GM12878 (cell line): ENCODE results near the gene CCDC32. TPM values are rescaled to one million over a fixed set of nuclear protein-coding genes. Genes with fewer than 3 reads are reported as not detected.

Source experiments
- ATAC-seq: fragments of 200-7000 bp; cut with Tn5 transposase; 3 replicates; pipeline ENCODE4 v1.9.1; 2020; ENCODE audit warnings: mild to moderate bottlenecking, moderate library complexity
- BruUV-seq: library from RNA; stranded (reverse); fragments of 400-500 nt; replicated peaks from 2 replicates; lab custom pipeline; 2021; lab: Mats Ljungman, UMichigan
- CTCF ChIA-PET: fragments of 300-600 bp; sonication (Branson Sonifier 250); formaldehyde crosslinking; extraction: SDS; loops from one replicate; lab custom pipeline; 2021; ENCODE audit warnings: inconsistent platforms; lab: Yijun Ruan, JAX
- POLR2A ChIA-PET: fragments of 350-600 bp; formaldehyde crosslinking; extraction: SDS; loops from one replicate; lab custom pipeline; 2021; ENCODE audit warnings: inconsistent platforms; lab: Charles Lee
- RAD21 ChIA-PET: fragments of 300-600 bp; sonication (Branson Sonifier 250); formaldehyde crosslinking; loops from one replicate; lab custom pipeline; 2023; ENCODE audit warnings: antibody characterized with exemption; ENCODE audit not compliant: unreplicated experiment; lab: Charles Lee
- SMC1A ChIA-PET: fragments of 300-600 bp; sonication (Branson Sonifier 250); formaldehyde crosslinking; loops from one replicate; lab custom pipeline; 2023; ENCODE audit not compliant: unreplicated experiment, uncharacterized antibody; lab: Charles Lee
- DNase-seq: peaks from one replicate; pipeline ENCODE4 v3.0.0-alpha.2; 2011; ENCODE audit warnings: low read depth, low spot score
- FAIRE-seq: peaks from 3 replicates; lab custom pipeline; 2011; peaks lifted over from hg19 to GRCh38; lab: Jason Lieb, UNC
- H2AFZ ChIP-seq: 2 replicates; pipeline ENCODE4 v1.6.0; 2011; ENCODE audit warnings: low read depth, low read length, control low read depth; ENCODE audit not compliant: control insufficient read depth
- H3K27ac ChIP-seq: 2 replicates; pipeline ENCODE4 v1.5.1; 2011; ENCODE audit warnings: control low read depth; ENCODE audit not compliant: control insufficient read depth, insufficient read depth
- H3K27me3 ChIP-seq, 2 experiments: replicated peaks in 1 of 2; 2 replicates each; pipeline versions ENCODE4 v1.6.0 to v1.6.1; 2011; ENCODE audit warnings: low read length in 1 of 2; ENCODE audit not compliant: control insufficient read depth in 2 of 2, insufficient read depth in 2 of 2
- H3K36me3 ChIP-seq, 2 experiments: 2 replicates each; pipeline ENCODE4 v1.5.1; 2011; ENCODE audit warnings: low read length in 1 of 2; ENCODE audit not compliant: control insufficient read depth in 2 of 2, insufficient read depth in 2 of 2
- H3K4me1 ChIP-seq: 2 replicates; pipeline ENCODE4 v1.6.1; 2011; ENCODE audit warnings: mild to moderate bottlenecking, low read length, moderate library complexity, mixed read lengths; ENCODE audit not compliant: control insufficient read depth, insufficient read depth
- H3K4me2 ChIP-seq: 2 replicates; pipeline ENCODE4 v1.6.0; 2011; ENCODE audit warnings: control low read depth; ENCODE audit not compliant: control insufficient read depth, insufficient read depth
- H3K4me3 ChIP-seq: fragments of 200-600 bp; sonication (generic); 2 replicates; pipeline ENCODE4 v1.5.1; 2016
- H3K79me2 ChIP-seq: 2 replicates; pipeline ENCODE4 v1.6.0; 2011; ENCODE audit warnings: low read length; ENCODE audit not compliant: control insufficient read depth, insufficient read depth
- H3K9ac ChIP-seq: 2 replicates; pipeline ENCODE4 v1.8.0; 2011; ENCODE audit warnings: low read length, control low read depth, mixed read lengths; ENCODE audit not compliant: control insufficient read depth, insufficient read depth
- H3K9me3 ChIP-seq: replicated peaks from 3 replicates; pipeline ENCODE4 v1.5.1; 2011; ENCODE audit warnings: mild to moderate bottlenecking, low read length; ENCODE audit not compliant: control insufficient read depth, insufficient read depth
- H4K20me1 ChIP-seq: 2 replicates; pipeline ENCODE4 v1.6.0; 2011; ENCODE audit not compliant: control insufficient read depth, insufficient read depth
- CHD4 ChIP-seq: fragments of 200-600 bp; sonication (generic); IDR thresholded peaks from 2 replicates; pipeline ENCODE4 v1.6.1; 2016; ENCODE audit warnings: mild to moderate bottlenecking
- ETV6 ChIP-seq, 2 experiments: fragments of 450-650 bp in 1 of 2; IDR thresholded peaks in 1 of 2; conservative IDR thresholded peaks in 1 of 2; 2 replicates each; pipeline ENCODE4 v1.6.1; 2014; ENCODE audit warnings: antibody characterized with exemption in 1 of 2, borderline replicate concordance in 1 of 2, low read depth in 1 of 2, mild to moderate bottlenecking in 1 of 2, moderate library complexity in 1 of 2
- HCFC1 ChIP-seq: fragments of 150-350 bp; IDR thresholded peaks from 2 replicates; pipeline ENCODE4 v1.6.1; 2014; ENCODE audit warnings: low read length
- HDAC6 ChIP-seq: fragments of 200-600 bp; sonication (generic); IDR thresholded peaks from one replicate; pipeline ENCODE4 v1.8.0; 2017; ENCODE audit warnings: antibody characterized with exemption; ENCODE audit not compliant: unreplicated experiment
- NRF1 ChIP-seq: conservative IDR thresholded peaks from 2 replicates; pipeline ENCODE4 v1.6.1; 2011; ENCODE audit warnings: mild to moderate bottlenecking, low read depth, low read length, improper control_type of control experiment
- SMAD5 ChIP-seq: IDR thresholded peaks from 2 replicates; pipeline ENCODE4 v1.6.1; 2016; ENCODE audit warnings: antibody characterized with exemption, low read depth
- SUZ12 ChIP-seq: fragments of 200-600 bp; sonication (generic); IDR thresholded peaks from one replicate; pipeline ENCODE4 v1.6.1; 2018; ENCODE audit warnings: antibody characterized with exemption, mild to moderate bottlenecking; ENCODE audit not compliant: unreplicated experiment
- TARDBP ChIP-seq: IDR thresholded peaks from 2 replicates; pipeline ENCODE4 v1.6.1; 2016; ENCODE audit warnings: borderline replicate concordance
- WGBS: methylation state at CpG from one replicate; pipeline ENCODE4 v1.1.6; 2016; ENCODE audit warnings: low lambda C conversion rate; ENCODE audit not compliant: insufficient replicate concordance, insufficient coverage; ENCODE audit errors: missing lambda C conversion rate; 5-methylcytosine and 5-hydroxymethylcytosine counted together
- in situ Hi-C: fragments of 300-500 bp; cut with MboI; formaldehyde crosslinking; loops from 9 replicates; pipeline ENCODE4 v1.14.3; 2018; ENCODE audit warnings: mixed read lengths
- intact Hi-C: fragments of 100-400 bp; cut with micrococcal nuclease; formaldehyde crosslinking; loops from one replicate; pipeline ENCODE4 v1.14.2; 2022; ENCODE audit not compliant: unreplicated experiment
- polyA plus RNA-seq, 11 experiments: library from polyadenylated mRNA; depleted of rRNA in 4 of 11; unstranded in 6 of 11; stranded (reverse) in 5 of 11; fragments of >200 nt; fragmentation: Nextera tagmentation in 4 of 11; fragmentation: Illumina TruSeq in 1 of 11; extraction: Ambion mirVana in 4 of 11; extraction: Trizol in 1 of 11; gene quantifications; 1 replicate in 1 of 11; 2 replicates in 10 of 11; pipeline versions ENCODE4 v1.2.1 to v1.2.3, GENCODE V29; 2011 to 2016; ENCODE audit warnings: inconsistent platforms in 2 of 11, missing spikeins in 2 of 11, low read depth in 1 of 11
- total RNA-seq, 4 experiments: library from RNA; depleted of rRNA in 3 of 4; stranded (reverse); fragments of >200 nt in 3 of 4; fragmentation: Illumina TruSeq in 1 of 4; extraction: Trizol in 1 of 4; gene quantifications; 2 replicates each; pipeline versions ENCODE4 v1.2.1 to v1.2.3, GENCODE V29; 2013 to 2021
- TF ChIP-seq, protein P1 (sequence below): IDR thresholded peaks from 2 replicates; pipeline ENCODE4 v1.6.1; 2012; ENCODE audit warnings: improper control_type of control experiment, low read depth, low read length; ENCODE audit not compliant: insufficient replicate concordance
- TF ChIP-seq, protein P2 (sequence below): fragments of 450-650 bp; IDR thresholded peaks from 2 replicates; pipeline ENCODE4 v1.6.1; 2017; ENCODE audit warnings: borderline replicate concordance
- TF ChIP-seq, protein P3 (sequence below): fragments of 450-650 bp; IDR thresholded peaks from 2 replicates; pipeline ENCODE4 v1.6.1; 2018; ENCODE audit warnings: mild to moderate bottlenecking, low read depth, moderate library complexity; ENCODE audit not compliant: partially characterized antibody

CCDC32 gene
- total and polyA plus RNA-seq, 10 of the 15 experiments (the other 5 are each of a cell fraction or from before 2014, with no cell fraction given) = 30.2 to 74.3 (median 46.5) TPM

- no peak for TF ChIP-seq ETV6 (conservative IDR thresholded peaks at IDR 0.05 in 1 of 2, IDR thresholded peaks at IDR 0.05 in 1 of 2; ENCODE audit: borderline replicate concordance in 1 of 2, low read depth in 1 of 2)
- TF ChIP-seq SMAD5 = no peak
These were observed 36.1 kb upstream of the CCDC32 start (continued) for GRCh38 chr15:40600956-40601355.

GRCh38 chr15:40598672-40599071, 33.8 kb upstream of the CCDC32 start:
- H3K4me2 ChIP-seq = no peak overlapping the region
- no peak overlapping the region for H3K27ac ChIP-seq
- no peak overlapping the region for H3K9ac ChIP-seq
- H3K4me1 ChIP-seq = no peaks in the 10 kb centered on the region; the same call in 1 of the 2 replicates
- no TSS peak for BruUV-seq
- H2AFZ ChIP-seq = no peak overlapping the region
- no peak overlapping the region for H3K4me3 ChIP-seq
- DNase-seq (no peak), FAIRE-seq (no peak), ATAC-seq (no peak)
- H4K20me1 ChIP-seq = no peaks in the 10 kb centered on the region
- peaks cover 0 to 1% of the 10 kb centered on the region in 2 experiments; a peak in 3 of 4 replicates for H3K36me3 ChIP-seq
- in situ Hi-C loops = no loop called here
- ChIA-PET RAD21 (interaction anchor here (0.7 to 2.1 kb wide), 3 partner anchors 9 to 49 kb away, joined by 3 to 10 read pairs (median 5); no protein-coding TSS in a partner anchor), SMC1A (interaction anchor here (0.6 to 2.0 kb wide), 11 partner anchors 9 to 158 kb away, joined by 3 to 12 read pairs (median 4); partner anchors contain the start of gene CCDC32), POLR2A (interaction anchor here (0.5 to 1.0 kb wide), 6 partner anchors 9 to 134 kb away, joined by 3 to 6 read pairs (median 4); partner anchors contain the start of gene RPUSD2), CTCF (interaction anchor here (0.7 to 6.7 kb wide), 10 partner anchors 9 to 295 kb away, joined by 3 to 50 read pairs (median 3); partner anchors contain the start of gene VPS18)
- WGBS = 97% methylated on average over 4 of the region's 4 CpGs
- H3K9me3 ChIP-seq = no peaks in the 10 kb centered on the region; the same call in 2 of the 3 replicates
- H3K27me3 ChIP-seq = no peaks in the 10 kb centered on the region
- H3K79me2 ChIP-seq = peaks cover 63% of the 10 kb centered on the region
- intact Hi-C loops = loop anchor here (10.0 kb wide), 2 partner anchors 154 to 276 kb away; partner anchors contain the start of genes BAHD1 and RHOV
- TF ChIP-seq HCFC1 (no peak), SUZ12 (no peak), TARDBP (no peak), HDAC6 (no peak), CHD4 (no peak), NRF1 (no peak)
- TF ChIP-seq, protein P1, sequence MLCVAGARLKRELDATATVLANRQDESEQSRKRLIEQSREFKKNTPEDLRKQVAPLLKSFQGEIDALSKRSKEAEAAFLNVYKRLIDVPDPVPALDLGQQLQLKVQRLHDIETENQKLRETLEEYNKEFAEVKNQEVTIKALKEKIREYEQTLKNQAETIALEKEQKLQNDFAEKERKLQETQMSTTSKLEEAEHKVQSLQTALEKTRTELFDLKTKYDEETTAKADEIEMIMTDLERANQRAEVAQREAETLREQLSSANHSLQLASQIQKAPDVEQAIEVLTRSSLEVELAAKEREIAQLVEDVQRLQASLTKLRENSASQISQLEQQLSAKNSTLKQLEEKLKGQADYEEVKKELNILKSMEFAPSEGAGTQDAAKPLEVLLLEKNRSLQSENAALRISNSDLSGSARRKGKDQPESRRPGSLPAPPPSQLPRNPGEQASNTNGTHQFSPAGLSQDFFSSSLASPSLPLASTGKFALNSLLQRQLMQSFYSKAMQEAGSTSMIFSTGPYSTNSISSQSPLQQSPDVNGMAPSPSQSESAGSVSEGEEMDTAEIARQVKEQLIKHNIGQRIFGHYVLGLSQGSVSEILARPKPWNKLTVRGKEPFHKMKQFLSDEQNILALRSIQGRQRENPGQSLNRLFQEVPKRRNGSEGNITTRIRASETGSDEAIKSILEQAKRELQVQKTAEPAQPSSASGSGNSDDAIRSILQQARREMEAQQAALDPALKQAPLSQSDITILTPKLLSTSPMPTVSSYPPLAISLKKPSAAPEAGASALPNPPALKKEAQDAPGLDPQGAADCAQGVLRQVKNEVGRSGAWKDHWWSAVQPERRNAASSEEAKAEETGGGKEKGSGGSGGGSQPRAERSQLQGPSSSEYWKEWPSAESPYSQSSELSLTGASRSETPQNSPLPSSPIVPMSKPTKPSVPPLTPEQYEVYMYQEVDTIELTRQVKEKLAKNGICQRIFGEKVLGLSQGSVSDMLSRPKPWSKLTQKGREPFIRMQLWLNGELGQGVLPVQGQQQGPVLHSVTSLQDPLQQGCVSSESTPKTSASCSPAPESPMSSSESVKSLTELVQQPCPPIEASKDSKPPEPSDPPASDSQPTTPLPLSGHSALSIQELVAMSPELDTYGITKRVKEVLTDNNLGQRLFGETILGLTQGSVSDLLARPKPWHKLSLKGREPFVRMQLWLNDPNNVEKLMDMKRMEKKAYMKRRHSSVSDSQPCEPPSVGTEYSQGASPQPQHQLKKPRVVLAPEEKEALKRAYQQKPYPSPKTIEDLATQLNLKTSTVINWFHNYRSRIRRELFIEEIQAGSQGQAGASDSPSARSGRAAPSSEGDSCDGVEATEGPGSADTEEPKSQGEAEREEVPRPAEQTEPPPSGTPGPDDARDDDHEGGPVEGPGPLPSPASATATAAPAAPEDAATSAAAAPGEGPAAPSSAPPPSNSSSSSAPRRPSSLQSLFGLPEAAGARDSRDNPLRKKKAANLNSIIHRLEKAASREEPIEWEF = no peak
- TF ChIP-seq, protein P2, sequence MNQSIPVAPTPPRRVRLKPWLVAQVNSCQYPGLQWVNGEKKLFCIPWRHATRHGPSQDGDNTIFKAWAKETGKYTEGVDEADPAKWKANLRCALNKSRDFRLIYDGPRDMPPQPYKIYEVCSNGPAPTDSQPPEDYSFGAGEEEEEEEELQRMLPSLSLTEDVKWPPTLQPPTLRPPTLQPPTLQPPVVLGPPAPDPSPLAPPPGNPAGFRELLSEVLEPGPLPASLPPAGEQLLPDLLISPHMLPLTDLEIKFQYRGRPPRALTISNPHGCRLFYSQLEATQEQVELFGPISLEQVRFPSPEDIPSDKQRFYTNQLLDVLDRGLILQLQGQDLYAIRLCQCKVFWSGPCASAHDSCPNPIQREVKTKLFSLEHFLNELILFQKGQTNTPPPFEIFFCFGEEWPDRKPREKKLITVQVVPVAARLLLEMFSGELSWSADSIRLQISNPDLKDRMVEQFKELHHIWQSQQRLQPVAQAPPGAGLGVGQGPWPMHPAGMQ = no peak
- TF ChIP-seq, protein P3, sequence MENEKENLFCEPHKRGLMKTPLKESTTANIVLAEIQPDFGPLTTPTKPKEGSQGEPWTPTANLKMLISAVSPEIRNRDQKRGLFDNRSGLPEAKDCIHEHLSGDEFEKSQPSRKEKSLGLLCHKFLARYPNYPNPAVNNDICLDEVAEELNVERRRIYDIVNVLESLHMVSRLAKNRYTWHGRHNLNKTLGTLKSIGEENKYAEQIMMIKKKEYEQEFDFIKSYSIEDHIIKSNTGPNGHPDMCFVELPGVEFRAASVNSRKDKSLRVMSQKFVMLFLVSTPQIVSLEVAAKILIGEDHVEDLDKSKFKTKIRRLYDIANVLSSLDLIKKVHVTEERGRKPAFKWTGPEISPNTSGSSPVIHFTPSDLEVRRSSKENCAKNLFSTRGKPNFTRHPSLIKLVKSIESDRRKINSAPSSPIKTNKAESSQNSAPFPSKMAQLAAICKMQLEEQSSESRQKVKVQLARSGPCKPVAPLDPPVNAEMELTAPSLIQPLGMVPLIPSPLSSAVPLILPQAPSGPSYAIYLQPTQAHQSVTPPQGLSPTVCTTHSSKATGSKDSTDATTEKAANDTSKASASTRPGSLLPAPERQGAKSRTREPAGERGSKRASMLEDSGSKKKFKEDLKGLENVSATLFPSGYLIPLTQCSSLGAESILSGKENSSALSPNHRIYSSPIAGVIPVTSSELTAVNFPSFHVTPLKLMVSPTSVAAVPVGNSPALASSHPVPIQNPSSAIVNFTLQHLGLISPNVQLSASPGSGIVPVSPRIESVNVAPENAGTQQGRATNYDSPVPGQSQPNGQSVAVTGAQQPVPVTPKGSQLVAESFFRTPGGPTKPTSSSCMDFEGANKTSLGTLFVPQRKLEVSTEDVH = no peak
